ENCODE results near the gene TOMM7. TPM values are rescaled to one million over a fixed set of nuclear protein-coding genes. Genes with fewer than 3 reads are reported as not detected.

The TOMM7 gene
- polyA plus RNA-seq, 1 of the 3 experiments (the other 2 are of a cell fraction) = 546 TPM

GRCh38 chr7:22856416-22856815 lies 33.8 kb upstream of the TOMM7 start:
- ChIA-PET POLR2A (no interaction called here), CTCF (interaction anchor here (0.8 to 1.3 kb wide), 4 partner anchors 33 to 1445 kb away, joined by 3 to 4 read pairs (median 3); no protein-coding TSS in a partner anchor)
- TF ChIP-seq RFX5 (IDR thresholded peaks at IDR 0.05; ENCODE audit: low read length) = no peak
- TF ChIP-seq FOSL2 (IDR thresholded peaks at IDR 0.05; ENCODE audit: borderline replicate concordance, low read depth) = no peak
- TF ChIP-seq GABPA (IDR thresholded peaks at IDR 0.05; ENCODE audit: low read depth) = no peak
- TF ChIP-seq TCF12 (IDR thresholded peaks at IDR 0.05) = no peak
- TF ChIP-seq CTCF (IDR thresholded peaks at IDR 0.05) = no peak
- TF ChIP-seq PBX3 (IDR thresholded peaks at IDR 0.05) = no peak
- TF ChIP-seq ELF1 (IDR thresholded peaks at IDR 0.05) = no peak
- TF ChIP-seq MXI1 (IDR thresholded peaks at IDR 0.05; ENCODE audit: low read depth, low read length) = no peak
- no peak for TF ChIP-seq SIN3A (IDR thresholded peaks at IDR 0.05; ENCODE audit: borderline replicate concordance, low read depth, low read length)
- no peak for TF ChIP-seq FOXJ3 (CRISPR knock-in tag; IDR thresholded peaks at IDR 0.05)
- TF ChIP-seq, protein P1, sequence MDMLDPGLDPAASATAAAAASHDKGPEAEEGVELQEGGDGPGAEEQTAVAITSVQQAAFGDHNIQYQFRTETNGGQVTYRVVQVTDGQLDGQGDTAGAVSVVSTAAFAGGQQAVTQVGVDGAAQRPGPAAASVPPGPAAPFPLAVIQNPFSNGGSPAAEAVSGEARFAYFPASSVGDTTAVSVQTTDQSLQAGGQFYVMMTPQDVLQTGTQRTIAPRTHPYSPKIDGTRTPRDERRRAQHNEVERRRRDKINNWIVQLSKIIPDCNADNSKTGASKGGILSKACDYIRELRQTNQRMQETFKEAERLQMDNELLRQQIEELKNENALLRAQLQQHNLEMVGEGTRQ (IDR thresholded peaks at IDR 0.05; ENCODE audit: borderline replicate concordance, low read depth, low read length) = no peak
- no peak for TF ChIP-seq YY1 (IDR thresholded peaks at IDR 0.05; ENCODE audit: low read depth)
- TF ChIP-seq CHD2 (IDR thresholded peaks at IDR 0.05; ENCODE audit: low read length, partially characterized antibody) = no peak
- no peak for TF ChIP-seq TEAD4 (IDR thresholded peaks at IDR 0.05; ENCODE audit: borderline replicate concordance, insufficient read depth)
- TF ChIP-seq NRF1 (IDR thresholded peaks at IDR 0.05; ENCODE audit: low read depth, low read length) = no peak
- TF ChIP-seq RCOR1 (IDR thresholded peaks at IDR 0.05; ENCODE audit: low read length) = no peak
- TF ChIP-seq TAF1 (IDR thresholded peaks at IDR 0.05; ENCODE audit: borderline replicate concordance, low read depth, low read length) = no peak
- TF ChIP-seq NFIC (IDR thresholded peaks at IDR 0.05; ENCODE audit: borderline replicate concordance) = no peak
- no peak for TF ChIP-seq EP300 (IDR thresholded peaks at IDR 0.05; ENCODE audit: borderline replicate concordance in 1 of 2, low read depth in 1 of 2, low read length in 1 of 2)
- peaks cover 31% of the 10 kb centered on the region for H3F3A ChIP-seq (replicated peaks; ENCODE audit: insufficient read depth)
- H3K27ac ChIP-seq (ENCODE audit: low read depth in 2 of 2, low read length in 1 of 2) = peak overlapping the region; percentile 42 to 58; a peak in 3 of 4 replicates
- H4K20me1 ChIP-seq (ENCODE audit: insufficient read depth) = no peaks in the 10 kb centered on the region
- no peak overlapping the region for H2AFZ ChIP-seq (ENCODE audit: low read depth)
- no peak overlapping the region for H3K4me3 ChIP-seq (ENCODE audit: low read depth in 2 of 2, low read length in 1 of 2)
- peaks cover 20% of the 10 kb centered on the region; the same call in 1 of the 2 replicates for H3K27me3 ChIP-seq (ENCODE audit: insufficient read depth)
- peaks cover 0 to 7% of the 10 kb centered on the region in 2 experiments; a peak in 3 of 4 replicates for H3K4me1 ChIP-seq (ENCODE audit: control insufficient read depth in 1 of 2, insufficient read depth in 2 of 2, low read depth in 1 of 2, low read length in 1 of 2)
- WGBS (ENCODE audit: low lambda C conversion rate) = 69% methylated on average over 2 of the region's 2 CpGs
- H3K9ac ChIP-seq = no peak overlapping the region
- no peaks in the 10 kb centered on the region for H3K79me2 ChIP-seq (ENCODE audit: insufficient read depth)
- H3K4me2 ChIP-seq = no peak overlapping the region
- peaks cover 0 to 2% of the 10 kb centered on the region in 2 experiments for H3K36me3 ChIP-seq (replicated peaks in 1 of 2; ENCODE audit: control insufficient read depth in 1 of 2, insufficient read depth in 2 of 2, low read length in 1 of 2)
- H3K9me2 ChIP-seq = no peaks in the 10 kb centered on the region
- no peak for DNase-seq
- H3K9me3 ChIP-seq = no peaks in the 10 kb centered on the region
